GM19467 (cell line): Measurements from ENCODE around the gene TP53TG3.
"Not testable (repeated sequence)": the region's sequence is repeated elsewhere in the genome, so short reads cannot be mapped to it uniquely, and the experiment has no call there.

ENCODE experiments used
- ATAC-seq: cut with Tn5 transposase; IDR thresholded peaks from one replicate; pipeline ENCODE4 v1.9.1; 2021; ENCODE audit warnings: mild to moderate bottlenecking, moderate library complexity; ENCODE audit not compliant: unreplicated experiment

The TP53TG3 gene, protein sequence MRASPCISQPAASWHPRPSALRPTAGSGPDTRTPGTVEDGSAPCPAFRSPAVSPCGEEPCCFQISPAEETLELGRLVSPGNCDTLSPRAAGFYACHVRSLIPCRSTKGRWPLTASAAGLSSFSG

DNA sequence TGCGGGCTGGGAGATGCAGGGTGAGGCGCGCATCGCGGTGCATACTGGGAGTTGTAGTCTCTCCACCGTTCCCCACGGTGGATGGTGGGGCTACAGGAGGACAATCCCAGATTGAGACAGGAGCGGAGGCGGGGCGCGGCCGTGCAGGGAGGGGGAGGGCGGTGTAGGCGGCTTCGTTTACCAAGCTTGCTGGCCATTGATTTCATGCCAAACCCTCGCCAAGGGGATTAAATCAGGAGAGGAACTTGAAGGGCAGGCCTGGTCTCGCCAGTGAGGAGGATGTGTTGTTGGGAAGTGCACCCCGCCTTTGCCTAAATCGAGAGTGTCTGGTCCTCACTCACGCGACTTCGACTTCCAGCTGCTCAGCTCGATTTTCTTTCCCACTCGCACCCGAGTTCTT is at the start of gene TP53TG3:
TSS of gene TP53TG3 (minus strand) at position 101 of the 400 bp plus-strand sequence. CDS start at position 33, 68 bp downstream.
- ATAC-seq: not testable (repeated sequence)

DNA sequence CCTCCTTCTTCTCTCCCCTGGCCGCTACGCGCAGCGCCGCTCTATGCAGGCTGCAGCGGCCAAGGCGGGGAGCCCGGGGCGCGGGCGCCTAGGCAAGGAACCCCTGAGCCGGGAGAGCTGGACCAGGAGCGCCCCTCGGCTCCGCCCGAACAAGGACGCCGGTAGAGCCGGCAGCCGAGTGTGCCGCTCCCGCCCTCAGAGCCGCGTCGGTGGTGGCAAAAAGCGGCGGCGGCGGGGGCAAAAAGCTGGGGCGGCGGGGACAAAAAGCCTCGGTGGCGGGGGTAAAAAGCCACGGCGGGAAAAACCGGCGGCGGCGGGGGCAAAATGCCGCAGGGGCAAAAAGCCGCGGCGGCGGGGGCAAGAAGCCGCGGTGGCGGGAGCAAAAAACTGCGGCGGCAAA is 25.1 kb downstream of the TP53TG3 start:
- ATAC-seq: not testable (repeated sequence)

GRCh38 chr16:32647562-32647961 is 28.4 kb downstream of the TP53TG3 start:
- not testable (repeated sequence) for ATAC-seq

GRCh38 chr16:32646780-32647179 is 29.2 kb downstream of the TP53TG3 start:
- not testable (repeated sequence) for ATAC-seq

- not testable (repeated sequence) for ATAC-seq
Measured at GRCh38 chr16:32646177-32646576, 29.8 kb downstream of the TP53TG3 start.

- not testable (repeated sequence) for ATAC-seq
Measured at GRCh38 chr16:32645278-32645908, 30.6 kb downstream of the TP53TG3 start.

DNA sequence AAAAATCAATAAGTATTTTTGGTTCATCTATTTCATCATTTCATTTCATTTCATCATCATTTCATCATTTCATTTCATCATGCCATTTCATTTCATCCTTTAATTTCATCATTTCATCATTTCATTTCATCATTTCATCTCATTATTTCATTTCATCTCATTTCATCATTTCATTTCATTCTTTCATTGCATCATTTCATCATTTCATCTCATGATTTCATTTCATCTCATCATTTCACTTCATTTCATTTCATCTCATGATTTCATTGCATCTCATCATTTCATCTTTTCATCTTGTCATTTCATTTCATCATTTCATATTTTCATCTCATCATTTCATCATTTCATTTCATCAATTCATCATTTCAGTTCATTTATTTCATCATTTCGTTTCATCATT is 31.2 kb downstream of the TP53TG3 start:
- not testable (repeated sequence) for ATAC-seq

DNA sequence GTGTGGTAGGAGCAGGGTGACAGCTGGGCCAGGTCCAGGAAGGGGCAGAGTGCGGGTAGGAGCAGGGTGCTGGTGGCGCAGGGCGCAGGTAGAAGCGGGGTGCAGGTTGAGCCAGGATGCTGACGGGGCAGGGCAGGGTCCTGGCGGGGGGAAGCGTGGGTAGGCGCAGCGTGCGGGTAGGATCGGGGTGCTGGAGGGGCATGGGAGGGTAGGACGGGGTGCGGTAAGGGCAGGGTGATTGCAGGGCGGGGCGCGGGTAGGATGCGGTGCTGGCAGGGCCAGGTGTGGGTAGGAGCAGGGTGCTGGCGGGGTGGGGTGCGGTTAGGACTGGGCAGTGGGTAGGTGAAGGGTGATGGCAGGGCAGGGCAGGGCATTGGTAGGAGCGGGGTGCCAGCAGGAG is 38.4 kb downstream of the TP53TG3 start:
- not testable (repeated sequence) for ATAC-seq

DNA sequence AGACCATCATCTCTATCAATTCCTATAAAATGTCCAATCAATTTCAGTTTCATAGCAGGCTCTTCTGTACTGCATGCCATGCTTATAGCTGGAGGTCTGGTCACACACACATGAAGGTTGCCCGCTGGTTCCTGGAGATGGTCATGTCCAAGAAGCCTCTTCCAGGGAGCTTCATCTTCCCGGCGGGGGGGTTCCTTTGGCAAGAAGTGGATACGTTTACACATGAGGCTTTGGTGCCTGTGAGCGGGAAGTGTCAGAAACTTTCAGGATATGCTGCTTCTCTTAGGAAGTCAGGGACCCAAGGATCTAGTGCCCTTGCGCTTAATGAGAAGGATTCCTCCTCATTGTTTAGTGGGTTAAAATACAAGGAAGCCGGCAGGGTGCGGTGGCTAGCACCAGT is 43.9 kb downstream of the TP53TG3 start:
- ATAC-seq: not testable (repeated sequence)
